ENCODE data around the gene PPHLN1. TPM values are rescaled to one million over a fixed set of nuclear protein-coding genes. Genes with fewer than 3 reads are reported as not detected.

The PPHLN1 gene
- total RNA-seq (2022; extraction: Qiagen RNA extraction; ENCODE audit: low read depth) = 49.8 to 65.6 TPM (median 57.7 TPM) in 5 replicates

GRCh38 chr12:42325653-42326474, at the start of gene PPHLN1, which contains the start of gene ZCRB1:
Gene PPHLN1, plus strand, starts transcription at chr12:42326167. Its CDS starts 9,736 bp downstream, at chr12:42335903.
Gene ZCRB1, minus strand, starts transcription at chr12:42326094. Its CDS starts 1,992 bp downstream, at chr12:42324102.

Other genes with a start within 250 kb of the PPHLN1 start
- gene GXYLT1, start 181.3 kb upstream of the PPHLN1 start, total RNA-seq (2022; extraction: Qiagen RNA extraction; ENCODE audit: low read depth) = 10.3 to 17.2 TPM (median 15.8 TPM) in 5 replicates
- 19.8 to 28.2 TPM (median 21.5 TPM) in 5 replicates for gene YAF2, start 87.9 kb upstream of the PPHLN1 start, total RNA-seq (2022; extraction: Qiagen RNA extraction; ENCODE audit: low read depth)
- gene ZCRB1, start 73 bp upstream of the PPHLN1 start, total RNA-seq (2022; extraction: Qiagen RNA extraction; ENCODE audit: low read depth) = 53.7 to 72.6 TPM (median 62.3 TPM) in 5 replicates